Measurements from ENCODE around the gene PRKAR2A.
"Not testable (repeated sequence)": the region's sequence is repeated elsewhere in the genome, so short reads cannot be mapped to it uniquely, and the experiment has no call there.

The PRKAR2A gene

DNA sequence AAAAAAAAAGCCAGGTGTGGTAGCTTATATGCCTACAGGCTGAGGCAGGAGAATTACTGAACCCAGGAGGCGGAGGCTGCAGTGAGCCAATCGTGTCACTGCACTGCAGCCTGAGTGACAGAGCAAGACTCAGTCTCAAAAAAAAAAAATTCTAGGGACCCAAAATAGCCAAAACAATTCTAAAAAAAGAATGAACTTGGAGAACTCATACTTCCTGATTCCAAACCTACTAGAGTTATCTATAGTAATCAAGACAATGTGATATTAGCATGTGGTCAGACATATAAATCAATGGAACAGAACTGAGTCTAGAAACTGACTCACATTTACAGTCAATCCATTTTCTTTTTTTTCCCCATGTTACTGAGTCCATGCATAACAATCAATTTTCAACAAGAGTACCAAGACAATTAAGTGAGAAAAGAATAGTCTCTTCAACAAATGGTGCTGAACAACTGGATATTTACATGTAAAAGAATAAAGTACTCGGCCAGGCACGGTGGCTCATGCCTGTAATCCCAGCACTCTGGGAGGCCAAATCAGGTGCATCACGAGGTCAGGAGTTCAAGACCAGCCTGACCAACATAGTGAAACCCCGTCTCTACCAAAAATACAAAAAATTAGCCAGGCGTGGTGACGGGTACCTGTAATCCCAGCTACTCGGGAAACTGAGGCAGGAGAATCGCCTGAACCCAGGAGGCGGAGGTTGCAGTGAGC, 11.9 kb downstream of the PRKAR2A start:
- no peak for DNase-seq (ENCODE audit: low read depth)

DNA sequence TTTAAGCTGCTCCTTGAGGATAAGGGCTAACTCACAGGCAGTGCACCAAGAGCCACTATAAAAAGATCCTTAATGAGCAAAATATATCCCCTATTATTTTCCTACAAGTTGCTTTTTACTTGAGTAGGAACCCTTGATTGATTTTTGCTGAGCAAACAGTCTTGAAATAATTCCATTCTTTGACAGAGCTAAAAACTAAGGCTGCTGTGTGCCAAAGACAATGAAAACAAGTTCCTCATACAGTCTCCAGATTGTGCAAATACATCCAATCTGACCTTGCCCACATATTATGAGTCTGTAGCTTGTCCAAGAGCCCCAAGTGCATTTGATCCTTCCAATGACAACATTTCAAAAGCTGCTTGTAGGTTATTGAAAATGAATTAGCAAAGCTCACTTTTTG, 15.0 kb downstream of the PRKAR2A start:
- DNase-seq (ENCODE audit: low read depth) = no peak

DNA sequence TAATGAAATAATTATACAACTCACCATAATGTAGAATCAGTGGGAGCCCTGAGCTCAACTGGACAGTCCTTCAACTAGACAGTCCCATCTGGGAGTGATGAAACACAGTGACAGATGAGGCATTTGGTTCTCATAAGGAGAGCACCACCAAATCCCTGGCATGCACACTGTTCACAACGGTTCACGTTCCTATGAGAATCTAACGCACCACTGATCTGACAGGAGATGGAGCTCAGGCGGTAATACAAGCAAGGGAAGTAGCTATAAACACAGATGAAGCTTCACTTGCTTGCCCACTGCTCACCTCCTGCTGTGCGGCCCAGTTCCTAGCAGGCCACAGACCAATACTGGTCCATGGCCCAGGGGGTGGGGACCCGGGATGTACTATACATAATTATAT, 17.0 kb downstream of the PRKAR2A start:
- no peak for DNase-seq (ENCODE audit: low read depth)

DNA sequence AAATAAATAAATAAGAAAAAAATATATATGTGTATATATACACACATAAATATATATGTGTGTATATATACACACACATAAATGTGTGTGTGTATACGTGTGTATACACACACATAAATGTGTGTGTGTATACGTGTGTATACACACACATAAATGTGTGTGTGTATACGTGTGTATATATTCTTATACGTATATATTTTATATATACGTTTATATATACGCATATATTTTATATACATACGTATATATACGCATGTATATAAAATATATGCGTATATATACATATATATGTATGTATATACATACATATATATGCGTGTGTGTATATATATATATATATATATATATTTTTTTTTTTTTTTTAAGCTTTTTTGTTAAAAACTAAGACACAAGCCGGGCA, 18.1 kb downstream of the PRKAR2A start:
- DNase-seq (ENCODE audit: low read depth) = not testable (repeated sequence)

DNA sequence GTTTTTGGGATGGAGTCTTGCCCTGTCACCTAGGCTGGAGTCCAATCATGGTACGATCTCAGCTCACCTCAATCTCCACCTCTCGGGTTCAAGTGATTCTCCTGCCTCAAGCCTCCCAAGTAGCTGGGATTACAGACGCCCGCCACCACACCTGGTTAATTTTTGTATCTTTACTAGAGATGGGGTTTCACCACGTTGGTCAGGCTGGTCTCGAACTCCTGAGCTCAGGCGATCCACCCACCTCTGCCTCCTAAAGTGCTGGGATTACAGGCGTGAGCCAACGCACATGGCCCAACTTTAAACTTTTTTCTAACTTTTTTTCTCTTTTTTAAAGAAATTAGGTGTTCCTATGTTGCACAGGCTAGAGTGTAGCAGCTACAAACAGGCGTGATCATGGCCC, 19.8 kb downstream of the PRKAR2A start:
- DNase-seq (ENCODE audit: low read depth) = not testable (repeated sequence)

DNA sequence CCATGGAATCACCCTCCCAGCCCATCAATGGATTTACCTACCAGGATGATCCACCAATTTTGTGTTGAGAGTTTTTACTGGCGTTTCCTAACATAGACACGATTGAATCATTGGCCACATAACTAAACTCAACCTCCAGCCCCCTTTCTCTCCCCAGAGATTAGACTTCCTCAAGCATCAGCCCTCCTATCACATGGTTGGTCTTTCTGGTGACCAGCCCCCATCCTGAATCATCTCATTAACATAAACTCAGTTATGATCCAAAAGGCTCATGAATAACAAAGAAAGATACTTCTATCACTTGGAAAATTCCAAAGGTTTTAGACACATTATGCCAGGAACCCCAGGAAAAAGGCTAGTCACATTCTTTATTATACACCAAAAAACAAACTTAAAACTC, 21.2 kb downstream of the PRKAR2A start:
- no peak for DNase-seq (ENCODE audit: low read depth)

DNA sequence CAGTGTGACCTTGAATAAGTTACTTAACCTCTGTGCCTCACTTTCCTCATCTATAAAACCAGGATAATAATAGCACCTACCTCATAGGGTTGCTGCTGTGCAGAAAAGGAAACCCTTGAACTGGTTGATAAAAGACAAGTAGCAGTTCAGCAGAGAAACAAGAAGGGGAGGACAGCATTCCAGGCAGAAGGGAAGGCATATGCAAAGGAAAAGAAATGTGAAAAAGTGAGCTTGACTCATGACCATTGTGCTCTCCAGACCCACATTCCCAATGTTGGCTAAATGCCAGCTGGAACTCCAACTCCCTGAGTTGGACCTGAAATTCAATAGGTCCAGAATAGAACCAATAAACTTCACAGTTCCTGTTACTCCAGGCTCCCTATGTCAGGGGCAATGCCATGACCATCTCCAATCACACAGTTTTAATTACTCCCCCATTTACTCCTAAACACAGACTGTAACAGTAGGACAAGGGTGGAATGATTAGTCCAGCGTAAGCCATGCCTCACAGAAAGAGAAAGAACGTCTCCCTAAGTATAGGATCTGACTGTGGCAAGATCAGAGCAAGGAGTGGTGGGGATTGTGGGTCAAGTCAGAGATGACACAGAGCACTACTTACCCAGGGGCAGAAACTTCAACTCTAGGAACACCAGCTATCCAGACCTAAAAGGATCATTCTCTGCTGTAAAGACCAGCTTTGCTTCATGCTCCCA, 26.9 kb downstream of the PRKAR2A start:
- DNase-seq (ENCODE audit: low read depth) = no peak

DNA sequence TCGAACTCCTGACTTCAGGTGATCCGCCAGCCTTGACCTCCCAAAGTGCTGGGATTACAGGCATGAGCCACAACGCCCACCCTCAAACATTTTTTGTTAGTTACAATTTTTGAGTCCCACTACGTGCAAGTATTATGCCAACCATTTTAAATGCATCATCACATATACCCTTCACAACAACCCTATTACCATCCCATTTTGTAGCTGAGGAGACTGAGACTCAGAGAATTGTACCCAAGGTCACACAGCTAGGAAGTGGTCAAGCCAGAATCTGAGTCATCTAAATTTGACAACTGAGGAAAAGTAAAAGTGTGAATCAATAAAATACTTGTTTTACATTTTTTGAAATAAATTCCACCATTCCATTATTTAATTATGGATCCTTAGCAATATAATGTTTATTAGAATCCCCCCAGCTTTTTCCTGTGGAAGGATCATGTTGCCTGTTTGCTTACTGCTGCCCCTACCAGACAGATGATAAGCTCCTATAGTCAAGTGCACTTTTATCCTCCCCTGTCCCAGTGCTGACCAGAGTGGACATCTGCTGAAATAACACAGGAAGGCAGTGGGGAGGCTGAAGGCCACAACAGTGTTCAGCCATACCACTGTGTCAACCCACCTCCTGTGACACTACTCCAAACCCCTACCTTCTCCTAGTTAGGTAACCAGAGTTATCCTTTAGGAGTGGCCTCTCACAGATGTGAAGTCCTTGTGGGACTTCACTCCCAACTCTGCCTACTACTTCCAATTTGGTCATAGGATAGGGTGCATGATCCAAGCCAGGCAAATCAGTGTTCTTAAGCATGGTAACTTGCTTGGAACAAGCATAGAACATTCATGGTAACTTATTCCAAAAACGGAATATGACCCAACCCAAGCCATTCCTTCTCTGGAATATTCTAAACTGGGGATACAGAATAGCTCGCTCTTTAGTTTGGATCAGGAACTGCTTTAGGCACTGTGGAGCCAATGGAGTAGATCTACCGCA, 28.1 kb downstream of the PRKAR2A start:
- no peak for DNase-seq (ENCODE audit: low read depth)

DNA sequence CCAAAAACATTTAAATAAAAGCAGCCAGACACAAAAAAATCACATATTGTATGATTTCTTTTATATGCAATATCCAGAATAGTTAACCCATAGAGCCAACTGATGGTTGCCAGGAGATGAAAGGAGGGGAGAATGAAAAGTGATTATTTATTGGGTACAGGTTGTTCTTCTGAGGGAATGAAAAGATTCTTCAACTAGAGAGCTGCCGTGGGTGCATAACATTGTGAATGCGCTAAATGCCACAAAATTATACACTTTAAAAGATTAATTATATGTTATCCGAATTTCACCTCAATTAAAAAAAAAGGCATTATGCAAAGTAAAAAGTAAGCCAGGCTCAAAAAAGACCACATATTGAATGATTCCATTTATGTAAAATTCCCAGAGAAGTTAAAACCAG, 36.1 kb downstream of the PRKAR2A start:
- no peak for DNase-seq (ENCODE audit: low read depth)

DNA sequence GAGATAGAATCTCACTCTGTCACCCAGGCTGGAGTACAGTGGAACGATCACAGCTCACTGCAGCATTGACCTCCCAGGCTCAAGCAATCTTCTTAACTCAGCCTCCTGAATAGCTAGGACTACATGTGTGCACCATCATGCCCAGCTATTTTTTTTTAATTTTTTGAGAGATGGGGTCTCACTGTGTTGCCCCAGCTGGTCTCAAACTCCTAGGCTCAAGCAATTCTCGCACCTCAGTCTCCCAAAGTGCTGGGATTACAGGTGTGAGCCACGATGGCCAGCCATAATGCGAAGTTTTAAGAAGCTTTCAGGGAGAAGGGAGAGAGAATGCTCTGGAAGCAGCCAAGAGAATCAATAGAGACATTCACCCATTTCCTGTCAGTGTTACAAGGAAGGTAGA, 42.7 kb downstream of the PRKAR2A start:
- DNase-seq (ENCODE audit: low read depth) = no peak

DNA sequence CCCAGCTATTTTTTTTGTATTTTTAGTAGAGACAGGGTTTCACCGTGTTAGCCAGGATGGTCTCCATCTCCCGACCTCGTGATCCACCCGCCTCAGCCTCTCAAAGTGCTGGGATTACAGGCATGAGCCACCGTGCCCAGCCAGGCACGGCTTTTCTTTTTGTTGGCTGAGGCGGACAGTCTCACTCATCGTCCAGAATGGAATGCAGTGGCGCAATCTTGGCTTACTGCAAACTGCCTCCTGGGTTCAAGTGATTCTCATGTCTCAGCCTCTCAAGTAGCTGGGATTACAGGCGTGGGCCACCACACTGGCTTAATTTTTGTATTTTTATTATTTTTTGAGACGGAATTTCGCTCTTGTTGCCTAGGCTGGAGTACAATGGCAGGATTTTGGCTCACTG, 46.8 kb downstream of the PRKAR2A start:
- not testable (repeated sequence) for DNase-seq (ENCODE audit: low read depth)

DNA sequence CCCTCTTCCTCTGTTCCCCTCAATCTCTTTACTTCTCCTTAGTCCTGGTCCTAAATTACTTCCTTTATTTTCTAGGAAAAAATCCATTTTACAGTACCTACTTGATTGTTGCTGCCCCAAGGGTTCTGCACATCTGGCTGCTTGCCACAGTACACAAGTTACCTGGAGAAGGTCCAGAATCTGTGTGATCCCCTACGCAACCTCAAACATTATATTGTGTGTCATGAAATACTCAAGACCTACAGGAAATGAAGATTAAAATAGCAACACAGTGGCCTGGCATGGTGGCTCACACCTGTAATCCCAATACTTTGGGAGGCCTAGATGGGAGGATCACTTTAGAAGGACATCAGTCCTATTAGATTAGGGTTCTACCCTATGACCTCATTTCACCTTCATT, 48.7 kb downstream of the PRKAR2A start:
- no peak for DNase-seq (ENCODE audit: low read depth)

DNA sequence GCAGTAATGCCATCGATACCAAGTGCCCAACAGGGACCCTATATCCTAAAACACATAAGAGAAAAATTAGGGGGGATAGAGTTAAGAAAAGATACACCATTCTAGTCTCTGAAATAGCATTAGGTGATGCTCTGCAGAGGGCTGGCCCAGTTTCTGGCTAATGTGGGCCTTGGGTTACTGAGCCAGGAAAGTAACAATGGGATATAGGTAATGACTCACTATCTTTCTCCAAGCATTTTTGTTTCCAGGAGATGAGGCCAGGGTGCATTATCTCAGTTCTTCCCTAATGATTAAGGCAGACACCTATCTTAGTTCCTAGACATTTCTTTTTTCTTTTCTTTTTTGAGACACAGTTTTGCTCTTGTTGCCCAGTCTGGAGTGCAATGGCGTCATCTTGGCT, 50.0 kb downstream of the PRKAR2A start:
- DNase-seq (ENCODE audit: low read depth) = no peak

DNA sequence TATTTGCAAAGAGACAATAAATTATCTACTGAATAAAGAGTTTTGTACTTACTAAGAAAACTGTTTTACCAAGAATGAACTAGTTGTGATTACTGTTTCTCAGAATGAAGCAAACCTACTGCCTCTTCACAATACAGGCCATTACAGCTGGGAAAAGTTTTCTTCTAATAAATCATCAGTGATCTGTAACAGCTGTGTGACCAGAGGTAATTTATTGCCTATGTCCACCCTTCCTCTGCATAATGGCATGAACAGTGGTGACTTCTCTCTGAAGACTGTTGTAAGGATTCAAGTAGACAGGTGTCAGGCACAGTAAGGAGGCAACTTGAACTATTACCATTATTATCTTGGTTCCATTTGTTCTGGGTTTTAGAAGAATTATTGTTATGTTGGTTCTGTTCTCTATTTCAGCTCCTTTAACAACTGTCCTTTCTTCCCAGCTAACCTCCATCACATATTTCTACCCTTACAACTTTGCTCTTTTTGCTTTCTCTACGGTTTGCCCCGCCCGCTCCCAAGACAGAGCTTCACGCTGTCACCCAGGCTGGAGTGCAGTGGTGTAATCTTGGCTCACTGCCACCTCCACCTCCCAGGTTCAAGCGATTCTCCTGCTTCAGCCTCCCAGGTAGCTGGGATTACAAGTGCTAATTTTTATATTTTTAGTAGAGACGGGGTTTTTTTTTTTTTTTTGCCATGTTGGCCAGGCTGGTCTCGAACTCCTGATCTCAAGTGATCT, 51.5 kb downstream of the PRKAR2A start:
- DNase-seq (ENCODE audit: low read depth) = no peak

DNA sequence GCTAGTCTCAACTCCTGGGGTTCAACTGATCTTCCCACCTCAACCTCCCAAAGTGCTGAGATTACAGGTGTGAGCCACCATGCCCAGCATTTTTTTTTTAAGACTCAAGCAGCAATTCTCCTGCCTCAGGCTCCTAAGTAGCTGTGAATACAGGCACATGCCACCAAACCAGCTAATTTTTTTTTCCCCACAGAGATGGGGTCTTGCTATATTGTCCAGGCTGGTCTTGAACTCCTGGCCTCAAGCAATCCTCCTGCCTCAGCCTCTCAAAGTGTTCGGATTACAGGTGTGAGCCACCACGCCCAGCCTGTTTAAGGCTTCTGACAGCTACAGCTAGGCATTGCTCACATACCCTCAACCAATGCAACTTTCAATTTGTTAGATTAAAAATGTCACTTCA, 54.2 kb downstream of the PRKAR2A start:
- DNase-seq (ENCODE audit: low read depth) = not testable (repeated sequence)

DNA sequence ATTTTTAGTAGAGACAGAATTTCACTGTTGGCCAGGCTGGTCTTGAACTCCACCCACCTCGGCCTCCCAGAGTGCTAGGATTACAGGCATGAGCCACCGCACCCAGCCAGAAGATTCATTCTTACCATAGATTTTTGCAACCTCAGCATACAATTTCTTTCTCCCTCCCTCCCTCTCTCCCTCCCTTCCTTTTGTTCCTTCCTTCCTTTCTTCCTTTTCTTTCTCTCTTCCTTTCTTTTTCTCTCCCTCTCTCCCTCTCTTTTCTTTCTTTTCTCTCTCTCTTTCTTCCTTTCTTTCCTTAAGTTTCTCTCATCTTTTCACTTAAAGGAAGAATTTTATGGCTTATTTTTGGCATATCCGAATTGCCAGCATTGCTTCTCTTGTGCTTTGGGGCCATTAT, 58.0 kb downstream of the PRKAR2A start:
- DNase-seq (ENCODE audit: low read depth) = no peak

DNA sequence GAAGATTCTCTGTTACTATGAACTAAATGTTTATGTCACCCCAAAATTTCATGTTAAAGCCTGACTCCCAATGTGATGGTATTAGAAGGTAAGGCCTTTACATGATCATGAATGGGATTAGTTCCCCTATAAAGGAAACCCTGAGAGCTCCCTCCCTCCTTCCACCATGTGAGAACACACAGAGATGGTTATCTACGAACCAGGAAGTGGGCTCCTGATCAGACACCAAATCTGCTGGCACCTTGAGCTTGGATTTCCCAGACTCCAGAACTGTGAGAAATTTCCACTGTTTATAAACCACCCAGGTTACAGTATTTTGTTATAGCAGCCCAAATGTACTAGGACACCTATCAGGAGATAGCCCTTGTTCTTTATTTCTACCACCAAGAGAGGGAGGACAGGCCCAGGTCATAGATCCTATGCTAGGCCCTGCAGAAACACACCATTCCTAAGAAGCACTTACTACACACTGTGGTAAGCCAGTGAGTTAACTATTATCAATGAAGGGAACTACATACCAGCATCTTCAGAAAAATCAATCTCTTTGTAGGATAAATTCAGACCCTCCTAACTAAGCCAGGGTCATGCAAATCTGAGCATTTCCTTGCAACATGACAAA, 59.0 kb downstream of the PRKAR2A start:
- DNase-seq (ENCODE audit: low read depth) = no peak

DNA sequence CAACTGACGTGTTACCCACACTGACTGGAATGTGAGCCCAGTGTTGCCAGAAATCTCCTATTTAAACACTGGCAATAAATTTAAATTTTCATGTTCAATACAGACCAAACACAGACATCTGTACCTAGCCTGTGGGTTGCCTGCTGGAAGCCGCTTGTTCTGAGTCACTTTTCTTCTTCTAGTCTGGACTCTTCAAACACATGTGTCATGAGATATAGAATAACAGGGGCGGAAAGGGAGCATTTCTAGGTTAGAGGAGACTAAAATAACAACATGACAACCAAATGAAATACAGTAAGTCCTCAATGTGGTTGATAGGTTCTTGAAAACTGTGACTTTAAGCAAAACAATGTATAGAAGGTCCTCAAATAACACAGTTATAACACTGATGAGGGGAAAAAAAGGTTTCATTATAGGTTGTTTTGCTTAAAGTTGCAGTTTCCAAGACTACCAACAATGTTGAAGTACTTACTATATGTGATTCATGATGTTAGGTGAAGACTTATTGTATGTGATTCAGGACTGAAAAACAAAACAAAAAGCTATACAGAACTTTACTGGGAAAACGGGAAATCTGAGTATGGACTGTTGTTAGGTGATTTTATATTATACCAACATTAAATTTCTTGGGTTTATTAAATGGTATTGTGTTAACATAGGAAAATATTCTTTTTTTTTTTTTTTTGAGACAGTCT, 63.1 kb downstream of the PRKAR2A start:
- DNase-seq (ENCODE audit: low read depth) = no peak

DNA sequence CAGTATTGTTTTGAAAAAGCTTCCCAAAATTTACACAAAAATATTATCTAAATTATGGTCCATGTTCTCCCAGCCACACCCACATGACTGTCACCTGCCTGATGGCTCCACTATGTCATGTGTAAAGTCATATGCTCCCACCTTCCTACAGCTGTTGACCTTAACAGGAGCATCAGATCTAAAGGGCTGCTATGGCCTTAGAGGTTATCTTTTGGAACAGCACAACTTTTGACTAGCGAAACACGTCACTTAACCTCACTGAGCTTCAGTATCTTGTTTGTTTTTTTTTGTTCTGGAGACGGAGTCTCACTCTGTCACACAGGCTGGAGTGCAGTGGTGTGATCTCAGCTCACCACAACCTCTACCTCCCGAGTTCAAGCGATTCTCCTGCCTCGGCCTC, 64.4 kb downstream of the PRKAR2A start:
- no peak for DNase-seq (ENCODE audit: low read depth)

DNA sequence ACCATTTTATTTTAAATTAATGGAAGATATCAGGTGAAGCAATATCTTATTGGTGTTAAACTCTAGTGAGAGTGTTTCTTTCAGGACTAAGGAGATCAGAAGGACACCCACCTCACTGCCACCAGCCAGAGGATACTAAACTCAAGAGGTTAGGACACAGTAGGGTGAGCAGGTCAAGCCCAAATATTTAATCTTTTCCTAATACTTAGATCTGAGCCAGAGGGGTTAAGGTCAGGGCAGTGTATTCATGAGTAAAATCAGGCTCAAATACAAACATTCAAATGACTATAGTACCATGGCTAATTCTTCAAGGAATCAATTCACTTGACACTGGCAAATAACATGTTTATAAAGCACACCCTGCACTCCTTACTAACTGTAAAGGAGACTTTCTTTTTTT, 65.6 kb downstream of the PRKAR2A start:
- no peak for DNase-seq (ENCODE audit: low read depth)

DNA sequence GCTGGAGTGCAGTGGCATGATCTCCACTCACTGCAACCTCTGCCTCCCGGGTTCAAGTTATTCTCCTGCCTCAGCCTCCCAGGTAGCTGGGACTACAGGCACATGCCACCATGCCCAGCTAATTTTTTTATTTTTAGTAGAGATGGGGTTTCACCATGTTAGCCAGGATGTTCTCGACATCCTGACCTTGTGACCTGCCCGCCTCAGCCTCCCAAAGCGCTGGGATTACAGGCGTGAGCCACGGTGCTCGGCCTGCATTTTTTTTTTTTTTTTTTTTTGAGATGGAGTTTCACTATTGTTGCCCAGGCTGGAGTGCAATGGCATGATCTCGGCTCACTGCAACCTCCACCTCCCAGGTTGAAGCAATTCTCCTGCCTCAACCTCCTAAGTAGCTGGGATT, 69.1 kb downstream of the PRKAR2A start:
- not testable (repeated sequence) for DNase-seq (ENCODE audit: low read depth)
